IPS-NIHi11 (cell line): ENCODE data around the gene PKP1.

Experiments
- DNase-seq: peaks from one replicate; pipeline ENCODE4 v3.0.0; 2012; ENCODE audit warnings: mixed read lengths, low spot score

PKP1 gene

DNA sequence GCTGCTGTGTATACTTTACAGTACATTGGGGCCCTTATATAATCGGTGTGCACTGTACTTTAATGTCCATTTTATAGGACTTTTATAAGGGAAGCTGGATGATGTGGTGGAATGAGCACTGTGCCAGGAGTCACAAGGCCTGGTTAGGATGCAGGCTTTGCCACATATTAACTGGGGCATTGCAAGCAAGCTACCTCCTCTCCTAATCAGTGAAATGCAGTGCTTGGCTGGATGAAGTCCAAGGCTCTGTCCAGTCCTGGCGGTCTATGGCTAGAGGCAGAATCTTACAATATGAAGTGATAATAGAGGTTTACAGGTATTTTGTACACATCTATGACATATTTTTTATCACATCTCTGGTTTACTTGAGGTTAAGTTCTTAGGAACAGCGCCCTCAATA, 1.7 kb upstream of the PKP1 start:
- no peak for DNase-seq

DNA sequence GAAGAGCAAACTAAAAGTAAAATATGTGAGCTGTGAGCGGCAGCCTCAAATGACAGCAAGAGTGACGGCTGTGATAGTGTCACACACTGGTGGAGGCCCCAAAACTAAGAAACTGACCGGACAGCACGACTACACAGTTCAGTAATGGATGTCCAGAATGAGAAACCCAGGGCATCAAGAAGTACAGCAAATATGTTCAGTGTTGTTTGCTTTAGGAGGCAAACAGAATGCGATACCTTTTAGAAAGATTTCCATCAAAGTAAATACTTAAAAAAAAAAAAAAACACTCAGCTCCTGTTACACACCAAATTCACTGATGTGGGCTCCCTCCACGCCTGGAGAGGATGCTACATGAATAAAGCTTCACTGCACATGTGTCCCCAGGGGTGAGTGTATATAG, 1.1 kb upstream of the PKP1 start:
- DNase-seq: no peak

DNA sequence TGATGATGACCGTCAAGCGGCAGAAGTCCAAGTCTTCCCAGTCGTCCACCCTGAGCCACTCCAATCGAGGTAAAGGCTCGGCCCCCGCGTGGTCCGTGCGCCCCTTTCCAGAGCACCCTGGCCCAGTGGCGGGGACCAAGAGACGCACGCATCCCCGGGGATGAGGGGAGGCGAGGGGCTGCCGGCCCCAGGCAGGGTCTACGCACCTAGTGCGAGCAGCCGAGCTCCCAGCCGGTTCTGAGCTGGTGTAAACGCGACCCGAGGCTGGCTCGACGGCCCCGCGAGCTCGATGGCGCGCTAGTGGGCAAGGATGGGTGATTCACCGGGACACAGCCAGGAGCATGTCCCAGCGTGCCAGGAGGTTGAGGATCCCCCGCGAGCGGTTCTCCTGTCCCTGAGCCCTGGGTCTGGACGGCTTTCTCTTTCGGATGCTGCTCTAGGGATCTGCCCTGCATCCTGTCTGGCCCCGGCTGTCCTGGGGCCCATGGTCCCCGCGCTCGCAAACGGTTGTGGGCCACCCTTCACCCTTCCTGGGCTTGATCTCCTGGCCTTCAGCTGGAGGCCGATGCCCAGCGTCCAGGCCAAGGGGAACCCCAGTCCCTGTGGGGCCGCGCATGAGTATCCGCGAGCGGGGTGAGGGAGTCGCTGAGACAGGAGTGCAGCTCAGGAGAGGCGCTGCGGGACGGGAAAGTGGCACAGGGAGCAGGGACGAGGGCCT, 689 bp downstream of the PKP1 start:
- no peak for DNase-seq

DNA sequence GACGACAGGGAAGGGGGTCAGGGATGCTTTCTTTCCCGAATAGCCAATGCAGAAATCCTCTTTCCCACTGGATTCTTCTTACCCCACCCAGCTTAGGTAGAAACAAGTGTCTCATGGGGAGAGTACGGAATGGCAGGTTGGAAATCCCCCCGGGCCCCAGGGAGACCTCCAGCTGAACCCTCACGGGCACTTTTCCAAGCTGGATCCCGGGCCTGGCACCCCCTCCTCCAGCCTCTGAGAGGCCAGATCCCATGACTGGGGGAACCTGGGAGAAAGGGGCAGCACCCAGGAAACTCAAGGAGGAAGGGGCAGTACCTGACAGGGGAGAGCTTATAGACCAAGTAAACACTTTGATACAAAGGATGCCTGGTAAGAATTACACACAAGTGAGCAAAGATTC, 1.3 kb downstream of the PKP1 start:
- no peak for DNase-seq

DNA sequence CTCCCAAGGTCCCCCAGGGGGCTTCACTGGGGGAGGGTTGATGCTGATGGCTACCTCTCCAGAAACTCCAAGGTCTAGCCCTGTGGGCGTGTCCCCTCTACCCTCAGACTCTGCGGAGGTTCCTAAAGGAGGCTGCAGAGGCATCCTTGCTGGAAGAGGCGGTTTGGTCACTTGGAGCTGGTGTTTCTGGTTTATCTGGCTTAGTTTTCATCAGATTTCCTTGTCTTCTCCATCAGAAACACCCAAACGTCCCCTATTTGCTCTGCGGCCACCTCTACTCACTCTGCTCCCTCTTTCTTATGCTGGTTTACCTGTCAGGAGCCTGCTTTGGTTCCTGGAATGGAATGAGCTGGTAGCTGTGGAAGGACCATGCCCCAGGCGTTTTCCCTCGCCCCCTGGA, 2.5 kb downstream of the PKP1 start:
- no peak for DNase-seq

DNA sequence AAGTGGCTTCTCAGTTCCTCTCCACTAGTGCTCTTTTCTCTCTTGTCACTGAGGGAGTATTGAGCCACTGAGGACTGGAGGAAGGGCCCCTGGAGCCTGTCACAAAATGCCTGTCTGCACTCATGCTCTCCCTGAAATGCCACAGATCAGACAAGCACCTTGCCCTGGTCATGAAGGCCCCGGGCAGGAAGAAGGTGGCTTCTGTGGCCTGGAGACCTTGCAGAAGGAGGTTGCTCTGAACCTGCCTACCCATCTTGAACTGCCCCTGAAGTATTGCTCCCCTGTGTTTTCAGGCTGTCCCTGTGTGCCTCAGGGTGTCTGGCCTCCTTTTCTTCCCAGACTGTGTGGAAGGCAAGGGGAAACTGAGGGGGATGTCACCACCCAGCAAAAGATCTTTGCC, 3.1 kb downstream of the PKP1 start:
- DNase-seq: no peak

DNA sequence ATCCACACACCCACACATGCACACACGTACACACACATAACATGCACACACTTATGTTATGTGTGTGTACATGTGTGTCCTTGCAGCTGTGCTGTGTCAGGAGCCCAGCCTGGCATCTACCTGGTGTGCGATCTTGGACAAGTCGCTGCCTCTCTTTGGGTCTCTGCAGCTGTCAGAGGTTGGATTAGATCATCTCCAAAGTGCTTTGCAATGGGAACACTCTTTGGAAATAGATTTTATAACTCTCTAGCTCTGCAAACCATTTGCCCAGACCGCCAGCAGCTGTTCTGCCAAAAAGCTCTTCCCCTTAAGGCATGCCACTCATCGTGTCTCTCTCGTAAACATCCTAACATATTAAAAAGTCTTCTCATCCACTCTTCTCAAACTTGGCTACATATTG, 4.7 kb downstream of the PKP1 start:
- no peak for DNase-seq

DNA sequence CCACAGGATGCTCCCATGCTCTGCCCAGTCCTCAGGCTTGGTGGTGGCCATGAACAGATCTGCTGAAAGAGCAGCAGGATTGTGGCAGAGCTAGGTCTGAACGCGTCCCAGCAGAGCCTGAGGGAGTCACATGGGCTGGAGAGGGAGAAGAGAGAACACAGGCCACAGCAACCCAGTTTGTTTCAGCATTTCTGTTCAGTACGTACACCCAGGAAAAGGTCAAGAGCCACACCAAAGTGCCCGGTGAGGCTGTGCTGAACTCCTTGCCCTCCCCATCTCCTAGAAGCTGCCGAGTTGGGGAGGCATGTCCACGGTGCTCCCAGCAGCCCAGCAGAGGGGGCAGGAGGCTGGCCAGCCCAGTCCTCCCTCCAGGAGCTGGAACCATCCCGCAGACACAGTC, 5.5 kb downstream of the PKP1 start:
- DNase-seq: no peak

DNA sequence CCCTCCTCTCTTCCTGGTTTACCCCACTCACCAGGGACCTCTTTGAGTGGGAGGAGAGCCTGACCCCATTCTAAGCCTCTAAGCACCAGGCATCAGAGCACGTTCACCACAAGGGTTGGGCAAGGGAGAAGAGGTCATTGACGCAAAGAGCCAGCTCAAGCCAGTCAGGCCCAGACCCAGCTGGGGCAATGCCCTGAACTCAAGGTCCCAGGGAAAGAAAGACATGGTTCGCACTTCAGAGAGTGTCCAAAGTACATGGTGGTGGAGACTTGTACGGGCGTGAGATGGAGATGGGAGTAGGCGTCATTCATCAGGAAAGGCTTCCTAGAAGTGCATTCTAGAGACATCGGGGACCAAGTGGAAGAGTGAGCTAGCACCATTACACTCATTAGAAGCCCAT, 7.2 kb downstream of the PKP1 start:
- no peak for DNase-seq

DNA sequence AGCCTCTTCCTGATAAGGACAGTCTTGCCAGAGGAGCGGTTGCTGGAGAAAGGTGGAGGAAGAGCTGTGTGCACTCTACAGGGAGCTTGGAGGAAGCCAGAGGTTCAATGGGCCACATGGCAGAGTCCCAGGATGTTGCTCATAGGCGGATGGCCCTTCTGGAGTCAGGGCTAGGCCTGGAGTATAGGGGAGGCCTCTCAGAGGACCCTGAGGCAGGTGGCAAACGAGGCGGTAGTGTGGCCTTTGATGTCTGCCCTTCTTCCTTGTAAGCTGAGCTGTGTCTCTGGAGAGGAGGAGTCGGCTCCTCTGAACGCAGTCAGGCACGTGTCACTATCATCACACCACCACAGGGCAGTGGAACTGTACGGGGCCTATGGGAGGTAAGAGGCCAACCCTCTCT, 8.6 kb downstream of the PKP1 start:
- DNase-seq: no peak

DNA sequence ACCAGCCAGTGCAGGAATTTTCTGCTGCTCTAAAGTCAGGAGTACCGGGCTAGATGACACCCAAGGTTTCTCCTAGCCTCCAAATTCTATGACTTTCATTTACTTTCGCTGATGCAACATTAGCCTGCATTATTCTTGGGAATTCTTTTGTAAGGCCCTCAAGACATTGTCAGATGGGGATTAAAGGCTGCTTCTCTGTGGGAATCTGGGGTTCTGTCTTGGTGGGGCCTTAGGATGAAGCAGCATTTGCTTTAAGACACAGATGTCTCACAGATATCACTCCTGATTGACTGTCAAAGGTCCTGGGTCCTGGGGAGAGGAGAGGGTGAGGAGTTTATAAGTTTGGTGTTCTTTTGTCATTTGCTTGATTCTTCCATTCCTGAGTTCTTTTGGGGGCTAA, 11.6 kb downstream of the PKP1 start:
- DNase-seq: no peak

DNA sequence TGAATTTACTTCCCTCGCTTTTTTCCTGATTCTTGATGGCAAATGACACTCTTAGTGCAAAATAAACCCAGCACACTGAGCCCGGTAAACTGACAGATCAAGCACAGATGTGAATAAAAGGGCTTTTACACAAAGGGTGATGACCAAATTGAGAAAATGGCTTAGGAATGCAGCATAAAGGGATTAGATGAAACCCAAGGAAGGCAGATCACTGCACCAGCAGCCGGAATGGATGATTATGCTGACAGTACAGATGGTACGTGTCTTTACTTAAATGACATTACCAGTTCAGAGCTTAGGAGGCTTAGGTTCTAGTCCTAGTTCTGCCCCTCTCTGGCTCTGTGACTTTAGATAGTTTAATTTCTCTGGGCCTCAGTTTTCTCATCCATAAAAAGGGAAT, 12.0 kb downstream of the PKP1 start:
- no peak for DNase-seq

DNA sequence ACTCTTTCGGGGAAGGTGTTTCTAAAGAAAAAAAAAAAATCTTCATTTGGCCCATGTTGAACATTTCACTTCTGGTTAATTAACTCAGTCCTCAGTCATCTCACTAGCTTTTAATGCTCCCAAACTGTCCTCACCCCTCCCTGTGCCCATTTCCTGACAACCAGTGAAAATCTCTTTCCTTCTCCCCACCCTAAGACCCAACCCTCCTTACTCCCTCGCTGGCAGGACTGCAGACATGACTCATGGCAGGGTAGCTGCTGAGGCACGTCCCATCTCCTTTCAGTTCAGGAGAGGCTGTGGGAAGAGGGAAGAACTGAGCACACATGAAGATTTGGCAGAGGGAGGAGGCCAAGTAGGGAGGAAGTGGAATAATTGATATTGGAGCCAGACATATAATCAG, 12.6 kb downstream of the PKP1 start:
- no peak for DNase-seq

DNA sequence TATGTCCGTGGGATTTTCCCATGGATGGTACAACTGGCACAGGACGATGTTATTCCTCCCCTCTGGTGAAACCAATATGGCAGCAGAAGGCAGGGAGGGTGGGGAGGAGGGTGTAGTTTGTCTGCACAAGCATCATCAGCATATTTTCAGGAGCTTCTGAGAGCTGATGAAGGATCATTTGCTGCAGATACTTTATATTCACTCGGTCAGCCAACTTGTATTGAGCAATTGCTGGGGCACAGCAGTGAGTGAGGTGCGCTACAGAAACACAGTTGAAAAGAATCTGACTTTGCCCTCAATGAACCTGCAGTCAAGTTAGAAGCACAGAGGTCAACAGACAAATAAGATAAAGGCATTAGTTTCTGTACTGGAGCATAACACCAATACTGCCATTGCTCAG, 13.0 kb downstream of the PKP1 start:
- no peak for DNase-seq

DNA sequence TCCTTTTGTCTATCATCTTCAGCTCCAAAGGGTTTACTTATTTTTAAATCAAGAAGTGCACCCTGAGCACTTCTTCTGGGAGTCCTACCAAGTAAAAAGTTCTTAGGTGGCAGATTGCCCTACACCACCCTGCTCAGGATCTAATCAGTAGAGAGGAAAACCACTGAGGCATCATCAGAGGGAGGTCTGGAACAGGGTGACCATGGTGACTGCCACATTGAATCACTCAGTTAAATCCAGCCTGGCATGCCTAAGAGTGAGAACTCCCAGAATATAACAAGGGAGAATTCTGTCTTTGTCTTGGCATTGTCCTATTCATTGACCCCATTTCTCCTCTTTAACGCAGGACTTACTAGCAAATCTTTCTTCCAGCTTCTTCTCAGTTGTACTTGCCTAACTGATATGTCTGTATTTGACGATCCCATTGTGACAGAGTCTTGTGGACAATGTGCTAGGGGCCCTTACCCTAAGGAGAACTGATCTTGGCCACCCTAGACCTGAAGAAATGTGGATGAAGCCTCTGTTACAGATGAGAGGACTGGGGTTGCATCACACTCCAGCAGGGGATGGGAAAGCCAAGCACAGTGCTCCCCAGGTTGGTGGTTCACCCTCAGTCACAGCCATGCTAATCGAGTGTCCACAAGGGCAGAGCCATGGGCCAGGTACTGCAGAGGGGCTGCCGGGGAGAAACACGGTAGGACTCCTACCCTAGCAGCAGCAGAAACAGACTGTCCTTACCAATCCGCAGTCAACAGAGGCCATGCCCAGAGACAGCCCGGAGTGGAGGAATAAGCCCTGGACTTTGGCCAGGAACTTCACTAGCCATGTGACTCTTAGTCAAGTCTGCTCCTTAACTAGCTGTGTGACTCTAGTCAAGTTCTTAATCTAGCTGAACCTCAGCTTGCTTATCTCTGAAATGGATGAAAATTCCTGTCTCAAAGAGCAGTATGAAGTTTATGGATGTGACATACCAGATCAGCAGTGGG, 15.4 kb downstream of the PKP1 start:
- no peak for DNase-seq

DNA sequence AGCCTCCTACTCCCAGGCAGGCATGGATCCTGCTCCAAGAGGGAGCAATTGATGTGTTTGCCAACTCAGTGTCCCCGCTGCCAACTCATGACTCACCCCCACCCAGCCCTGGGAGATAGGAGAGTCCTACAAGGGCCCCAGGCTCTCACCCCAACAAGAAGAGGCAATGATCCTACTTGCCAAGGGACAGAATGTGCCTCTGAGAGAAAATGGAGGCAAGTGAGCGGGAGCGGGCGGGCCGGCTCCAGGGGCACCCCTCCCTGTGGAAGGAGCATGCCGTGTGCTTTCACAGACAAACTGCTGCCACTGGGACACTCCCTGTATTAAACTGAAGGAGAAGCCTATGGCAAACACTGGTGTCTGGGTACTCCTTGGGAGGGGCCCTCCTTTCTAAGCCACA, 16.7 kb downstream of the PKP1 start:
- no peak for DNase-seq

DNA sequence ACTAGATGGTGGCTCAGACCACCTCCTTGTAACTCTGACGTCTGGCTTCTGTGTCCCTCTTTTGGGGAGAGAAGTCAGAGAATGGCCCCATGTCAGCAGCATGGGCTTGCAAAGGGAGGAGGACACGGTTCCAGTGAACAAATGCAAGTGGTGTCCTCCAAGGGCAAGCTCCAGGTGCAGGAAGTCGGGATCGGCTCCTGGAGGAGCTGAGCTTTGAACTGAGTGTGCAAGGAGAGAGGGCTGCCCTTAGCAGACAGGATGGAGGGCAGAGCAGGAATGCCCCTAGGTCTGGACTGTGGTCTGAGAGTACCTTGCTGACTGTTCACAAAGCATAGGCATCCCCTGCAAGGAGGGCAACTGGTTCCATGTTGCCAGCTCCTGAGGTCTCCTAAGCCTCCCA, 17.3 kb downstream of the PKP1 start:
- no peak for DNase-seq

DNA sequence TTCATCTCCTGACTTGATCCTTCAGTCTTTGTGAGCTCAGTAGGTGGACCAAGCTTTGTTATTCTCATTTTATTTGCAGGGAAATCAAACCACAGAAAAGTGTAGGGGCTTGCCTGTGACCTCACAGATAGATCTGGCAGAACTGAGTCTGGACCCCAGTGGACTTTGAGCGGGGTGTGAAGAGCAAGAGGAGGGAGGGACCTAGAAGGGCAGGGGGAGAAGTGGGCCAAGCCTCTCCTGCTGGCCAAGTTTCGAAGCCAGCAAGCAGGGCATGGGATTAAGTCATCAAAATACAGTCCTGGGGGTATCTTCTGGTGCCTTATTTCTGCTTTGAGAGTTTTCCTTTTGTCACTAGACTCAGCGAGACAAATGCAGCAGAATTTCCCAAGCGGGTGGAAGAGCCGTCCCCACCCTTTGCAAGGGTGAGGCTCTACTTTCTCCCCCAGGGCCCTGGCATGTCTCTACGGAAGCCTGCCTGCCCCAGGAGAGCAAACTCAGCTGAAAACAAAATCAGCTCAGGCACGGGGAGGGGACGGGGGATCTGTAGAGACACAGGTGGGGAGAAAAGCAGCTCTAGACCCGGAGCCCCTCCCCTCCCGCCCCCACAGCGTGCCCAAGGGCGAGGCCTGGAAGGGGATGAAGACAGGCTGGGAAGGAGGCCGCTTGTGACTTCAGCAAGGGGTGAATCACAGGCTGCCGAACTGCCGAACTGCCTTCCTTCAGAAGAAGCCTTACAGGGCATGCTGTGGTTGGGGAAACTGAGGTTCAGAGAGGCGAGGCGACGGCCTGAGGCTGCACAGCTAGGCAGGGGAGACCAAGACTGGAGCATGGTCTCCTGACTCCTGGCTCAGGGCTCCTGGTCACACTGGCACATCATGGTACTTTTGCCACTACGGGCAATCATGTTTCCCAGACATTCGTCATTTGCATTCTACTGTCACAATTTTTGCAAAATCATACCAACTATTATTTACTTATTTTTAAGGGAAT, 19.2 kb downstream of the PKP1 start:
- DNase-seq: no peak

DNA sequence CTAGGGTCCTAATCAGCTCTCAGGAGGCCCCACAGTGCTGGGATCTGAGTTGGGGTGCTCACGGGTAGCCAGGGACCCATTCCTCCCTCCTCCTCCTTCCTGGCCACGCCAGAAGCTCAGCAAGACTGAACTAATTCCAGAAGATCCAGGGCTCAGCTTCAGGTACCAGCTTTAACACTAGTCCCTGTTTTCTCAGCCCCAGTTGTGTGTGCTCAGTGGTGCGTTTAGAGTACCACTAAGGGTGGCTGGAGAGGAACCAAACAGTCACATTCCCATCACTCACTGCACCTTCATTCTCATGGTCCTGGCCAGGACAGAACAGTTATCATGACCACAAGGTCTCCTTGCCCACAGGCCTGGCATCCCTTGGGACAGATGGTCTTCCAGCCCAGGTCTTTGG, 20.8 kb downstream of the PKP1 start:
- DNase-seq: no peak

DNA sequence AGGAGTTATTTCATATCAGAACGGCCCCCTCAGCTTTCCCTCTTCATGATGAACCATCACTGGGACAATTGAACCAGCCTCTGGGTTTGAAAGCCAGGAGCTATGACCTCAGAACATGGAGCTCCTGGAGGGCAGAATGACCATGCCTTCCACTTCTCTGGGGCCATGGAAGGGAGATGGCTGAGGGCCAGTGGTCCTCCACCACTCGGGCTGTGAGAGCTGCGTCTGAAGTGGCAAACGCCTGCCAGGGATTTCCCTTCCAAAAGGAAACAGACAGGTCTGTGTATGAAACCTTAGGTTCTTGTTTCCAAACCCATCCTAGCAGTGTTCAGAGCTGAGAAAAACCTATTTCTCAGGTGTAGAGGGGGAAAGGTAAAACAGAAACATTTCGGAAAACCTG, 22.5 kb downstream of the PKP1 start:
- no peak for DNase-seq

DNA sequence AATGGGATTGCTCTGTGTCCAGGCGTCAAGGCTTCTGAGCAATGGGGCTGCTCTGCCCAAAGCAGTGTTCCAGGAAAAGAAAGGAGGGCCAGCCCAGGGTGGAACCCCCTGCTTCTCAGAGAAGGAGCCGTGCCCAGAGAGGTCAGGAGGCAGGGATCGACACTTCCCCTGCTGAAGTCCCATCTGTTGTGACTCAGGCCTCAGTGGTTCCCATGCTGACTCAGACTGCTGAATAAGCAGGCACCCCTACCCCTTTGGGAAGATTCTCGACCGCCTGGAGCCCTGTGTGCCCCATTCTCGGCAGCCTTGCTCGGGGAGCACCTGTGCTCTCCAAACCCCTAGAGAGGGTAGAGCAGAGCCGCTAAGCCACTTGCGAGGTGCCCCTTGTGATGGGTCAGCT, 23.9 kb downstream of the PKP1 start:
- no peak for DNase-seq

DNA sequence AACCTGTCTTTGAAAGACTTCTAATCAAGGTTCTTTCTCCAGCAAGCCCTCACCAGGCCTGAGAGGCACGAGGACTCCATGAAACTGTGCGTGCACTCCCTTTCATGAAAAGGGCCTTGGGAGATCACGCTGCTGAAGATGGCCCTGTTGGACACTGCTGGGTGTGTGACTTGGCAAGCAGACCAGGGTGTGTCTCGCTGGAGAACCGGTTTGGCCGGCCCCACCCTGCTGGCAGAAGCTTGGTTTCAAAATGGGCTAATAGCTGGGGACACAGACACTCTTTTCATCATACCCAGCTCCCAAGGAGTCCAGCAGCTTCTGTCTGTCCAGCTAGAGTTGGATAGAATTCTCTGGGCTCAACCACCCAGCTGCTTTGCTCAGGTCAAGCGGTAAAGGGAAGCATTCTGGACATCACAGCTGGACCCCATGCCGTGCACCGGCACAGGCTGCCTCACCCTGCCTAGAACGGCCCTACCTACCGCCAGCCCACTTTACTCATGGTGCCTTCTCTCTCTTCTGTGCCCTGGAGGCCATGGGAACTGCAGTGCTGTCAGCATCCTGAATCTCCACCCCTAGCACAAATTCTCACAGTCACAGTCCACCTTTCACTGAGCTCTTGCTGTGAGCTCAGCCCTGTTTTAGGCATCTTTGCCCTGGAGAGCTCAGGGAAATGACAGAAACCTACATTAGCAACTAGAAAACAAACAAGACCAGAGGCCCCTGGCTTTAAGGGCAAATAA, 24.6 kb downstream of the PKP1 start:
- DNase-seq: no peak
